ENCODE measurements around the gene NTN4.
A peak's percentile ranks its signal among the peaks of the same experiment; 100 is the strongest.

Gene NTN4

DNA sequence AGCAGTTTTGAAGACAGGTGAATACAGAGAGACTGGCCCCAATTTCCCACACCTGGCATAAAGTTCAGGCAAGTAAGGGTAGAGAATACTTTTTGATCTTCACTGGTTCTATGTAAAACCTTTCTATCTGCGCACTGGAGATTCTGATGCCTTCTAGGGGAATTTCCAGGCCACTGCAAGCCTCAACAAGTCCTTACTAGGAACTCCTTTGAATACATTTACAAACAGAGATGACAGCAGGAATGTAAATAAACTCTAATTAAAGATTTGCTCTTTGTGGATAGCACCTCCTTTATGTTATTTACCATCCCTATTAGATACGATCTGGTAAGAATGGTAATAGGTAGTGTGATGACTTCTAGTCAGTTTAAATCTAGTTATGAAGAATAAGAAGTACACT, 69.2 kb downstream of the NTN4 start:
- no peak for TF ChIP-seq POLR2AphosphoS5 (IDR thresholded peaks at IDR 0.05; ENCODE audit: low read depth, low read length)
- TF ChIP-seq SIN3A (IDR thresholded peaks at IDR 0.05; ENCODE audit: borderline replicate concordance, insufficient read depth, low read length): no peak

DNA sequence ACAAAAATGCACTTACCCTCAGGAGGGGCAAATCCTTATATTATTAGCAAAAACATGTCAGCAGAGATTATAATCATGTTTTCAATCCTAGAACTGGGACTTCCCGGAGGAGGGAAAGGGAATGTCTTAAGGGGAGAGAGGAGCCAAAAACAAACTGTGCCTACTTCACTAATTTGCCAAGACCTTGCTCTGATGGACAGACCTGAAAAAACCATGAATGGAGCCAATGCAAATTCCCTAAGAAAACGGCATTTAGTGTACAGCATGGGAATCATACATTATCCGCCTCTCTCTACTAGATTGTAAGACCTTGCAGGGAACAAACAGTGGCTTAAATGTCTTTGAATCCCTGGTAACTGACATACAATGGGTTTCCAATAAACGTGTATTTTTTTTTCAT, 70.4 kb downstream of the NTN4 start:
- TF ChIP-seq POLR2AphosphoS5 (IDR thresholded peaks at IDR 0.05; ENCODE audit: low read depth, low read length) (no peak), FOXP2 (optimal IDR thresholded peaks at IDR 0.05; ENCODE audit: borderline replicate concordance, extremely low read depth, extremely low read length, insufficient read depth) (no peak), TAF1 (IDR thresholded peaks at IDR 0.05; ENCODE audit: borderline replicate concordance, insufficient read depth, low read length) (peak; percentile 40; the same call in 1 of the 2 replicates)
- TF ChIP-seq, protein P1, sequence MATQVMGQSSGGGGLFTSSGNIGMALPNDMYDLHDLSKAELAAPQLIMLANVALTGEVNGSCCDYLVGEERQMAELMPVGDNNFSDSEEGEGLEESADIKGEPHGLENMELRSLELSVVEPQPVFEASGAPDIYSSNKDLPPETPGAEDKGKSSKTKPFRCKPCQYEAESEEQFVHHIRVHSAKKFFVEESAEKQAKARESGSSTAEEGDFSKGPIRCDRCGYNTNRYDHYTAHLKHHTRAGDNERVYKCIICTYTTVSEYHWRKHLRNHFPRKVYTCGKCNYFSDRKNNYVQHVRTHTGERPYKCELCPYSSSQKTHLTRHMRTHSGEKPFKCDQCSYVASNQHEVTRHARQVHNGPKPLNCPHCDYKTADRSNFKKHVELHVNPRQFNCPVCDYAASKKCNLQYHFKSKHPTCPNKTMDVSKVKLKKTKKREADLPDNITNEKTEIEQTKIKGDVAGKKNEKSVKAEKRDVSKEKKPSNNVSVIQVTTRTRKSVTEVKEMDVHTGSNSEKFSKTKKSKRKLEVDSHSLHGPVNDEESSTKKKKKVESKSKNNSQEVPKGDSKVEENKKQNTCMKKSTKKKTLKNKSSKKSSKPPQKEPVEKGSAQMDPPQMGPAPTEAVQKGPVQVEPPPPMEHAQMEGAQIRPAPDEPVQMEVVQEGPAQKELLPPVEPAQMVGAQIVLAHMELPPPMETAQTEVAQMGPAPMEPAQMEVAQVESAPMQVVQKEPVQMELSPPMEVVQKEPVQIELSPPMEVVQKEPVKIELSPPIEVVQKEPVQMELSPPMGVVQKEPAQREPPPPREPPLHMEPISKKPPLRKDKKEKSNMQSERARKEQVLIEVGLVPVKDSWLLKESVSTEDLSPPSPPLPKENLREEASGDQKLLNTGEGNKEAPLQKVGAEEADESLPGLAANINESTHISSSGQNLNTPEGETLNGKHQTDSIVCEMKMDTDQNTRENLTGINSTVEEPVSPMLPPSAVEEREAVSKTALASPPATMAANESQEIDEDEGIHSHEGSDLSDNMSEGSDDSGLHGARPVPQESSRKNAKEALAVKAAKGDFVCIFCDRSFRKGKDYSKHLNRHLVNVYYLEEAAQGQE (IDR thresholded peaks at IDR 0.05; ENCODE audit: insufficient read depth in 1 of 2, low read depth in 2 of 2, low read length in 2 of 2): no peak

DNA sequence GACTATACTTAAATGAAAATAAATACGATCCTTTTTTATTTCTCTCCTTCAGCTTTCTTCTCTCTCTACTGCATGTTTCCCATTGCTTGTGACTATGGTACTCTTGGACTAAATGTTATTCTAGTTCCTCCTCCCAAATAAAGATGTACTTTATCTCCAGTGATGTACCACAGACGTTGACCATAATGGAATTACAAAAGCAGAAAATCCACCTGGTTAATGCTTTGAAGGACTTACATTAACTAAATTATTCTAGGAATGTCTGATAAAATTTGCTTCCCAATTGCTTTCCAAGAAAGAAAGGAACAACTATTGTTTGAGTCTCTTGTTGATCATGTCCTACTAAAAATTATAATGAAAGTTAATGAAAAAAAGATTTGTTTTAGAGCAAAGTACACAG, 71.8 kb downstream of the NTN4 start:
- TF ChIP-seq POLR2AphosphoS5 (IDR thresholded peaks at IDR 0.05; ENCODE audit: low read depth, low read length) (no peak), FOXP2 (optimal IDR thresholded peaks at IDR 0.05; ENCODE audit: borderline replicate concordance, extremely low read depth, extremely low read length, insufficient read depth) (no peak), SIN3A (IDR thresholded peaks at IDR 0.05; ENCODE audit: borderline replicate concordance, insufficient read depth, low read length) (no peak), TAF1 (IDR thresholded peaks at IDR 0.05; ENCODE audit: borderline replicate concordance, insufficient read depth, low read length) (no peak)
- TF ChIP-seq, protein P1 (IDR thresholded peaks at IDR 0.05; ENCODE audit: insufficient read depth in 1 of 2, low read depth in 2 of 2, low read length in 2 of 2): no peak

DNA sequence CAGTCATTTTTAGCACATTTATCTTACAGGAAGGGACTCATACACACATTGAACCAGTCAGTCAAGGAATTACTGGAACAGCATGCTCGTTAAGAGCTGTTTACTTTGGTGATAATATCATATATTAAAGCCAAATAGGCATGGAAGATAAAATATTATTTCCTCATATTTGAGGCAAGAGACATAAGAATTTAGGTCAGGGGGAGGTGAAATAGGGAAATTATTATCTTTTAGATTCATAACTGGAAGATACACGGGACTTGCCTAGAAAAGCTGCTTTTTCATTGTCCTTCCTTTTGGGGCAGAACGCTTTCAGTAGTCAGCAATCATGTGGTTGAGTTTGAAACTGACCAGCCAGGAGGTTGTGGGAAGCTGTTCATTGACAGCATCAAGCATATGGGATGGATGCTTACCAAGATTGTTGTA, 72.5 kb downstream of the NTN4 start:
- TF ChIP-seq SIN3A (IDR thresholded peaks at IDR 0.05; ENCODE audit: borderline replicate concordance, insufficient read depth, low read length): 0 out of 2 replicates have a peak, but pooled peaks have one; percentile 16
- peak; percentile 33; the same call in 1 of the 2 replicates for TF ChIP-seq POLR2AphosphoS5 (IDR thresholded peaks at IDR 0.05; ENCODE audit: low read depth, low read length)
- TF ChIP-seq, protein P1 (IDR thresholded peaks at IDR 0.05; ENCODE audit: insufficient read depth in 1 of 2, low read depth in 2 of 2, low read length in 2 of 2): no peak
- no peak for TF ChIP-seq TAF1 (IDR thresholded peaks at IDR 0.05; ENCODE audit: borderline replicate concordance, insufficient read depth, low read length)
- no peak for TF ChIP-seq FOXP2 (optimal IDR thresholded peaks at IDR 0.05; ENCODE audit: borderline replicate concordance, extremely low read depth, extremely low read length, insufficient read depth)

DNA sequence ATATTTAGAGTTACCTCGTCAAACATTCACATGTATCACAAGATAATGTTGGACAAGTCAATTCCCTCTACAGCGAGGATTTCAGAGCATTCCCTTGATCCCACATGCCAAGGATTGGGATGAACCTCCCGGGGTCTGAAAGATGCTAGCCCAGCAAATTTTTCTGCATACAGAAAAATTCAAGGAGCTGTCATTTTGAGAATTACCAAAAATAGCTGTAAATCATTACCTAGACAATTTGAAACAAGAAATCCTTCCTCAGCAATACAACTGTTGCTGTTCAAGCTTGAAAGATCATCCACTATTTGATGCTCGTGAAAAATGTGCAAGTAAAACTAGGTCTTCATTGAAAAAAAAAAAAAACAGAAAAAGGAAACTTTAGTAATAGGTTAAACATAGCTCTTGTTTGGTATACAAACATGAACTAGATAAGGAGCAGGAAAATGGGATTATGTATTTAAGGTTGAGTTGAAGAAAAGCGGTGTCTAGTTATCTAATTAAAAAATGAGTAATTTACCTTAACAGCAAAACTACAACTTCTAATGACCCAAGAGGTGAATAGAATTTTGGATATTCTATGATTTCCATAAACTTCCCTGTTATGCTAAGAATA, 73.1 kb downstream of the NTN4 start:
- no peak for TF ChIP-seq FOXP2 (optimal IDR thresholded peaks at IDR 0.05; ENCODE audit: borderline replicate concordance, extremely low read depth, extremely low read length, insufficient read depth)
- no peak for TF ChIP-seq SIN3A (IDR thresholded peaks at IDR 0.05; ENCODE audit: borderline replicate concordance, insufficient read depth, low read length)
- TF ChIP-seq, protein P1 (IDR thresholded peaks at IDR 0.05; ENCODE audit: insufficient read depth in 1 of 2, low read depth in 2 of 2, low read length in 2 of 2): no peak
- TF ChIP-seq TAF1 (IDR thresholded peaks at IDR 0.05; ENCODE audit: borderline replicate concordance, insufficient read depth, low read length): no peak
- TF ChIP-seq POLR2AphosphoS5 (IDR thresholded peaks at IDR 0.05; ENCODE audit: low read depth, low read length): no peak

Measured in PFSK-1 (cell line).